IMR-90 (cell line): ENCODE data around the gene CASS4. TPM values are rescaled to one million over a fixed set of nuclear protein-coding genes. Genes with fewer than 3 reads are reported as not detected.

Experiments used
- ATAC-seq: fragments of 200-7000 bp; cut with Tn5 transposase; 2 replicates; pipeline ENCODE4 v1.9.1; 2020; ENCODE audit warnings: low read depth, mild to moderate bottlenecking, moderate library complexity
- BruUV-seq: library from RNA; stranded (reverse); fragments of 400-500 nt; replicated peaks from 2 replicates; lab custom pipeline; 2021; lab: Mats Ljungman, UMichigan
- CTCF ChIA-PET: fragments of 300-600 bp; formaldehyde crosslinking; extraction: SDS; loops from one replicate; lab custom pipeline; 2021; ENCODE audit warnings: antibody characterized with exemption; lab: Yijun Ruan, JAX
- POLR2A ChIA-PET: fragments of 300-600 bp; sonication (Branson Sonifier 250); formaldehyde crosslinking; loops from one replicate; lab custom pipeline; 2022; ENCODE audit warnings: antibody characterized with exemption; ENCODE audit not compliant: unreplicated experiment; lab: Charles Lee
- DNase-seq: peaks from one replicate; pipeline ENCODE4 v3.0.0; 2013
- H2AFZ ChIP-seq: replicated peaks from 2 replicates; pipeline ENCODE3; 2013; ENCODE audit warnings: low read length, mild to moderate bottlenecking; ENCODE audit not compliant: poor library complexity
- H2AK5ac ChIP-seq: 2 replicates; pipeline ENCODE4 v1.6.1; 2013; ENCODE audit warnings: low read depth, low read length, inconsistent platforms
- H2AK9ac ChIP-seq: replicated peaks from 2 replicates; pipeline ENCODE3; 2013; ENCODE audit warnings: mild to moderate bottlenecking, low read depth, low read length, moderate library complexity; ENCODE audit not compliant: poor library complexity
- H2BK120ac ChIP-seq: 2 replicates; pipeline ENCODE4 v1.6.1; 2013; ENCODE audit warnings: low read depth, low read length, inconsistent platforms
- H2BK15ac ChIP-seq: 3 replicates; pipeline ENCODE4 v1.6.1; 2013; ENCODE audit warnings: low read depth, low read length, inconsistent platforms
- H2BK20ac ChIP-seq: 2 replicates; pipeline ENCODE4 v1.6.1; 2013; ENCODE audit warnings: low read depth, mild to moderate bottlenecking, inconsistent platforms, low read length, moderate library complexity
- H2BK5ac ChIP-seq: 2 replicates; pipeline ENCODE4 v1.6.1; 2013; ENCODE audit warnings: mild to moderate bottlenecking, low read depth, low read length, inconsistent platforms; ENCODE audit not compliant: poor library complexity, severe bottlenecking
- H3K14ac ChIP-seq: replicated peaks from 2 replicates; pipeline ENCODE4 v1.6.1; 2013; ENCODE audit warnings: low read depth, low read length, inconsistent platforms
- H3K18ac ChIP-seq: 2 replicates; pipeline ENCODE4 v1.6.1; 2013; ENCODE audit warnings: low read depth, low read length, control low read depth
- H3K23ac ChIP-seq: 2 replicates; pipeline ENCODE4 v1.6.1; 2013; ENCODE audit warnings: low read depth, low read length, inconsistent platforms
- H3K27ac ChIP-seq: 2 replicates; pipeline ENCODE4 v1.5.1; 2013; ENCODE audit warnings: mild to moderate bottlenecking, control low read depth, low read length; ENCODE audit not compliant: insufficient read depth
- H3K27me3 ChIP-seq: 2 replicates; pipeline ENCODE4 v1.6.1; 2013; ENCODE audit warnings: low read length; ENCODE audit not compliant: control insufficient read depth, insufficient read depth
- H3K36me3 ChIP-seq: 2 replicates; pipeline ENCODE4 v1.6.1; 2013; ENCODE audit warnings: low read length, mixed read lengths; ENCODE audit not compliant: control insufficient read depth, insufficient read depth
- H3K4ac ChIP-seq: 2 replicates; pipeline ENCODE4 v1.6.1; 2013; ENCODE audit warnings: low read depth, low read length, inconsistent platforms
- H3K4me1 ChIP-seq: 2 replicates; pipeline ENCODE4 v1.6.1; 2013; ENCODE audit warnings: low read length, mixed read lengths; ENCODE audit not compliant: control insufficient read depth, insufficient read depth
- H3K4me2 ChIP-seq: 2 replicates; pipeline ENCODE4 v1.6.1; 2013; ENCODE audit warnings: low read depth, mild to moderate bottlenecking, control low read depth, low read length, moderate library complexity
- H3K4me3 ChIP-seq: 2 replicates; pipeline ENCODE4 v1.5.1; 2013; ENCODE audit warnings: low read depth, mild to moderate bottlenecking, control low read depth, low read length, moderate library complexity; ENCODE audit not compliant: insufficient read depth
- H3K56ac ChIP-seq: 2 replicates; pipeline ENCODE4 v1.6.1; 2013; ENCODE audit warnings: low read length, inconsistent platforms; ENCODE audit not compliant: insufficient read depth; ENCODE audit errors: extremely low read depth
- H3K79me1 ChIP-seq, 2 experiments: 2 replicates each; pipeline ENCODE4 v1.6.1; 2013; ENCODE audit warnings: low read length in 2 of 2, inconsistent platforms in 1 of 2, low read depth in 1 of 2
- H3K9ac ChIP-seq: 2 replicates; pipeline ENCODE4 v1.6.1; 2013; ENCODE audit warnings: low read depth, low read length, control low read depth
- H3K9me1 ChIP-seq: 2 replicates; pipeline ENCODE4 v1.6.1; 2013; ENCODE audit warnings: low read length, inconsistent platforms; ENCODE audit not compliant: insufficient read depth
- H3K9me3 ChIP-seq: 2 replicates; pipeline ENCODE4 v1.6.1; 2013; ENCODE audit warnings: low read length; ENCODE audit not compliant: control insufficient read depth, insufficient read depth
- H4K20me1 ChIP-seq: 2 replicates; pipeline ENCODE4 v1.6.1; 2013; ENCODE audit warnings: low read length, inconsistent platforms; ENCODE audit not compliant: insufficient read depth
- H4K5ac ChIP-seq: 2 replicates; pipeline ENCODE4 v1.6.1; 2013; ENCODE audit warnings: mild to moderate bottlenecking, low read depth, low read length, control low read depth
- H4K8ac ChIP-seq, 2 experiments: 2 replicates each; pipeline ENCODE4 v1.6.1; 2013; ENCODE audit warnings: low read depth in 2 of 2, low read length in 2 of 2, control low read depth in 1 of 2, inconsistent platforms in 1 of 2
- H4K91ac ChIP-seq: 2 replicates; pipeline ENCODE4 v1.6.1; 2013; ENCODE audit warnings: low read depth, low read length, inconsistent platforms; ENCODE audit not compliant: insufficient read depth
- BHLHE40 ChIP-seq: fragments of 150-350 bp; IDR thresholded peaks from 2 replicates; pipeline ENCODE4 v1.6.1; 2016; ENCODE audit warnings: mild to moderate bottlenecking, low read depth, low read length
- CEBPB ChIP-seq: IDR thresholded peaks from 2 replicates; pipeline ENCODE4 v1.6.1; 2012; ENCODE audit warnings: low read depth, low read length, improper control_type of control experiment
- CHD1 ChIP-seq: IDR thresholded peaks from 2 replicates; pipeline ENCODE4 v1.6.1; 2012; ENCODE audit warnings: low read depth, low read length, improper control_type of control experiment
- CTCF ChIP-seq: conservative IDR thresholded peaks from 2 replicates; pipeline ENCODE4 v1.5.1; 2012; ENCODE audit warnings: mild to moderate bottlenecking, low read depth, low read length, improper control_type of control experiment
- ELK1 ChIP-seq: fragments of 150-350 bp; IDR thresholded peaks from 2 replicates; pipeline ENCODE4 v1.6.1; 2016; ENCODE audit warnings: low read depth, mild to moderate bottlenecking, low read length, moderate library complexity, borderline replicate concordance
- FOS ChIP-seq: fragments of 150-350 bp; IDR thresholded peaks from 2 replicates; pipeline ENCODE4 v1.6.1; 2016; ENCODE audit warnings: low read depth, low read length
- MAFK ChIP-seq: IDR thresholded peaks from 2 replicates; pipeline ENCODE4 v1.6.1; 2012; ENCODE audit warnings: low read depth, low read length, improper control_type of control experiment
- MXI1 ChIP-seq: IDR thresholded peaks from 2 replicates; pipeline ENCODE4 v1.6.1; 2012; ENCODE audit warnings: low read depth, mild to moderate bottlenecking, low read length, moderate library complexity, borderline replicate concordance
- NFE2L2 ChIP-seq: fragments of 150-350 bp; IDR thresholded peaks from 2 replicates; pipeline ENCODE4 v1.6.1; 2016; ENCODE audit warnings: low read depth, mild to moderate bottlenecking, low read length
- POLR2A ChIP-seq: IDR thresholded peaks from 2 replicates; pipeline ENCODE4 v1.6.1; 2012; ENCODE audit warnings: mild to moderate bottlenecking, low read depth, low read length
- RAD21 ChIP-seq: IDR thresholded peaks from 2 replicates; pipeline ENCODE4 v1.6.1; 2012; ENCODE audit warnings: low read length, improper control_type of control experiment
- RCOR1 ChIP-seq: IDR thresholded peaks from 2 replicates; pipeline ENCODE4 v1.6.1; 2012; ENCODE audit warnings: mild to moderate bottlenecking, low read length, improper control_type of control experiment; ENCODE audit not compliant: insufficient replicate concordance
- RFX5 ChIP-seq: IDR thresholded peaks from 2 replicates; pipeline ENCODE4 v1.8.0; 2012; ENCODE audit warnings: low read depth, mild to moderate bottlenecking, low read length, moderate library complexity
- SMC3 ChIP-seq: fragments of 150-350 bp; IDR thresholded peaks from 2 replicates; pipeline ENCODE4 v1.6.1; 2016; ENCODE audit warnings: low read depth, mild to moderate bottlenecking, antibody characterized with exemption, low read length, moderate library complexity
- WGBS, 2 experiments: methylation state at CpG; one replicate each; pipeline versions ENCODE4 v1.1.5 to v1.1.7; 2013; ENCODE audit warnings: missing lambda C conversion rate in 2 of 2; ENCODE audit not compliant: insufficient read length in 1 of 2; ENCODE audit errors: extremely low coverage in 2 of 2; 5-methylcytosine and 5-hydroxymethylcytosine counted together
- dilution Hi-C: fragments of 300-500 bp; cut with HindIII; formaldehyde crosslinking; loops from one replicate; pipeline ENCODE4 v1.14.3; 2018; ENCODE audit warnings: low sequenced_read_pairs; ENCODE audit not compliant: unreplicated experiment
- in situ Hi-C: fragments of 300-500 bp; cut with MboI; formaldehyde crosslinking; loops from 3 replicates; pipeline ENCODE4 v1.14.3; 2019; ENCODE audit warnings: low sequenced_read_pairs, inconsistent platforms, mixed read lengths
- intact Hi-C: fragments of 100-400 bp; cut with micrococcal nuclease; formaldehyde crosslinking; loops from 2 replicates; pipeline ENCODE4 v1.10.0; 2022
- polyA plus RNA-seq, 3 experiments: library from polyadenylated mRNA; depleted of rRNA; stranded (reverse); fragments of >200 nt; gene quantifications; 2 replicates each; pipeline ENCODE4 v1.2.3, GENCODE V29; 2012; ENCODE audit warnings: low replicate concordance in 1 of 3
- total RNA-seq: library from RNA; depleted of rRNA; stranded (reverse); fragments of >200 nt; gene quantifications from 2 replicates; pipeline ENCODE4 v1.2.3, GENCODE V29; 2012
- TF ChIP-seq, protein P1 (sequence below): fragments of 150-350 bp; IDR thresholded peaks from 2 replicates; pipeline ENCODE4 v1.6.1; 2017; ENCODE audit warnings: mild to moderate bottlenecking, antibody characterized with exemption, low read length, low read depth

CASS4 gene
- total and polyA plus RNA-seq, 2 of the 4 experiments (the other 2 are of a cell fraction) = 25.8 to 26.5 TPM

- Histone ChIP-seq H4K8ac (no peak overlapping the region), H2AFZ (no peak overlapping the region), H3K56ac (no peak overlapping the region), H3K27me3 (no peaks in the 10 kb centered on the region), H3K4ac (no peak overlapping the region), H4K5ac (no peak overlapping the region), H3K4me1 (no peaks in the 10 kb centered on the region), H3K36me3 (peaks cover 27% of the 10 kb centered on the region), H3K4me3 (no peak overlapping the region), H3K79me1 (peaks cover 25 to 27% of the 10 kb centered on the region in 2 experiments), H2AK9ac (no peak overlapping the region), H2BK120ac (no peak overlapping the region), H2BK5ac (no peak overlapping the region), H3K14ac (no peak overlapping the region), H4K91ac (no peak overlapping the region), H2BK15ac (no peak overlapping the region), H2BK20ac (no peak overlapping the region), H3K9me3 (no peaks in the 10 kb centered on the region), H3K4me2 (no peak overlapping the region), H3K27ac (no peak overlapping the region), H4K20me1 (no peaks in the 10 kb centered on the region), H3K18ac (no peak overlapping the region), H3K9ac (no peak overlapping the region), H3K23ac (no peak overlapping the region), H3K9me1 (peaks cover 4% of the 10 kb centered on the region; the same call in 1 of the 2 replicates), H2AK5ac (no peak overlapping the region)
- DNase-seq (no peak), ATAC-seq (no peak; the same call in 1 of the 2 replicates)
- dilution Hi-C loops (no loop called here), intact Hi-C loops (no loop called here), in situ Hi-C loops (loop anchor here (25.0 kb wide), 1 partner anchor 419 kb away; no protein-coding TSS in a partner anchor)
- no TSS peak for BruUV-seq
- POLR2A ChIA-PET = no interaction called here
- WGBS, 2 experiments = no CpG with 5 or more reads among the region's 6 CpGs
- CTCF ChIA-PET = interaction anchor here (1.2 kb wide), 1 partner anchor 13 kb away, joined by 3 read pairs; no protein-coding TSS in a partner anchor
- TF ChIP-seq FOS = no peak
- TF ChIP-seq SMC3 = no peak
- no peak for TF ChIP-seq RAD21
- no peak for TF ChIP-seq NFE2L2
- TF ChIP-seq RFX5 = no peak
- TF ChIP-seq CHD1 = no peak
- TF ChIP-seq POLR2A = no peak
- no peak for TF ChIP-seq RCOR1
- TF ChIP-seq, protein P1, sequence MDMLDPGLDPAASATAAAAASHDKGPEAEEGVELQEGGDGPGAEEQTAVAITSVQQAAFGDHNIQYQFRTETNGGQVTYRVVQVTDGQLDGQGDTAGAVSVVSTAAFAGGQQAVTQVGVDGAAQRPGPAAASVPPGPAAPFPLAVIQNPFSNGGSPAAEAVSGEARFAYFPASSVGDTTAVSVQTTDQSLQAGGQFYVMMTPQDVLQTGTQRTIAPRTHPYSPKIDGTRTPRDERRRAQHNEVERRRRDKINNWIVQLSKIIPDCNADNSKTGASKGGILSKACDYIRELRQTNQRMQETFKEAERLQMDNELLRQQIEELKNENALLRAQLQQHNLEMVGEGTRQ = no peak
- no peak for TF ChIP-seq CTCF
- no peak for TF ChIP-seq CEBPB
- TF ChIP-seq BHLHE40 = no peak
- no peak for TF ChIP-seq MAFK
- no peak for TF ChIP-seq MXI1
- no peak for TF ChIP-seq ELK1
Observed at GRCh38 chr20:56368351-56369134, 43.5 kb upstream of the CASS4 start.
